SK-N-SH (cell line): ENCODE results near the gene NTM. TPM values are rescaled to one million over a fixed set of nuclear protein-coding genes. Genes with fewer than 3 reads are reported as not detected.

Experiments used
- CTCF ChIA-PET: fragments of 300-600, 350-600 bp; formaldehyde crosslinking; extraction: SDS; loops from one replicate; lab custom pipeline; 2021; lab: Yijun Ruan, JAX
- POLR2A ChIA-PET: fragments of 350-600 bp; sonication (Branson Sonifier 250); formaldehyde crosslinking; extraction: SDS; loops from one replicate; lab custom pipeline; 2020; ENCODE audit warnings: antibody characterized with exemption, inconsistent platforms; lab: Yijun Ruan, JAX
- DNase-seq: peaks from one replicate; pipeline ENCODE4 v3.0.0; 2012
- H2AFZ ChIP-seq: fragments of 200-600 bp; sonication (generic); 2 replicates; pipeline ENCODE4 v1.8.1; 2016; ENCODE audit warnings: antibody characterized with exemption, mild to moderate bottlenecking, low read depth
- H3F3A ChIP-seq: fragments of 200-600 bp; sonication (generic); replicated peaks from 2 replicates; pipeline ENCODE3; 2016; ENCODE audit warnings: antibody characterized with exemption, mild to moderate bottlenecking; ENCODE audit not compliant: insufficient read depth
- H3K27ac ChIP-seq, 2 experiments: fragments of 200-500 bp in 1 of 2; fragments of 200-600 bp in 1 of 2; sonication (Bioruptor generic) in 1 of 2; sonication (generic), shearing (Covaris generic) in 1 of 2; 2 replicates each; pipeline versions ENCODE4 v1.5.1 to v1.6.1; 2014 to 2016; ENCODE audit warnings: low read depth in 2 of 2, inconsistent platforms in 1 of 2, low read length in 1 of 2, mild to moderate bottlenecking in 1 of 2, mixed read lengths in 1 of 2
- H3K27me3 ChIP-seq: fragments of 200-600 bp; sonication (generic), shearing (Covaris generic); 2 replicates; pipeline ENCODE4 v1.6.1; 2016; ENCODE audit warnings: mixed run types; ENCODE audit not compliant: insufficient read depth
- H3K36me3 ChIP-seq, 2 experiments: fragments of 200-500 bp in 1 of 2; fragments of 200-600 bp in 1 of 2; sonication (Bioruptor generic) in 1 of 2; sonication (generic) in 1 of 2; replicated peaks in 1 of 2; 2 replicates each; pipeline versions ENCODE3 to v1.5.1; 2014 to 2016; ENCODE audit warnings: low read length in 1 of 2, mild to moderate bottlenecking in 1 of 2; ENCODE audit not compliant: insufficient read depth in 2 of 2, control insufficient read depth in 1 of 2
- H3K4me1 ChIP-seq, 2 experiments: fragments of 200-500 bp in 1 of 2; fragments of 200-600 bp in 1 of 2; sonication (Bioruptor generic) in 1 of 2; sonication (generic), shearing (Covaris generic) in 1 of 2; 2 replicates each; pipeline versions ENCODE4 v1.5.1 to v1.6.1; 2014 to 2016; ENCODE audit warnings: low read depth in 1 of 2, low read length in 1 of 2, mixed run types in 1 of 2; ENCODE audit not compliant: insufficient read depth in 2 of 2, control insufficient read depth in 1 of 2
- H3K4me2 ChIP-seq: fragments of 200-600 bp; sonication (generic), shearing (Covaris generic); 2 replicates; pipeline ENCODE4 v1.6.1; 2017; ENCODE audit warnings: mixed run types
- H3K4me3 ChIP-seq, 2 experiments: fragments of 200-500 bp in 1 of 2; fragments of 200-600 bp in 1 of 2; sonication (Bioruptor generic) in 1 of 2; sonication (generic), shearing (Covaris generic) in 1 of 2; 2 replicates each; pipeline versions ENCODE4 v1.5.1 to v1.8.1; 2014 to 2016; ENCODE audit warnings: low read depth in 2 of 2, inconsistent platforms in 1 of 2, low read length in 1 of 2, mild to moderate bottlenecking in 1 of 2, mixed read lengths in 1 of 2, moderate library complexity in 1 of 2
- H3K79me2 ChIP-seq: fragments of 200-600 bp; sonication (generic); 2 replicates; pipeline ENCODE4 v1.8.1; 2017; ENCODE audit warnings: mild to moderate bottlenecking; ENCODE audit not compliant: insufficient read depth
- H3K9ac ChIP-seq: fragments of 200-600 bp; sonication (generic); 2 replicates; pipeline ENCODE4 v1.6.1; 2017; ENCODE audit warnings: mixed run types
- H3K9me2 ChIP-seq: fragments of 200-600 bp; sonication (generic); 2 replicates; pipeline ENCODE4 v1.6.1; 2017; ENCODE audit warnings: mixed run types
- H3K9me3 ChIP-seq: fragments of 200-600 bp; sonication (generic); 2 replicates; pipeline ENCODE4 v1.6.1; 2017; ENCODE audit warnings: mixed run types, mild to moderate bottlenecking, moderate library complexity
- H4K20me1 ChIP-seq: fragments of 200-600 bp; sonication (generic); 2 replicates; pipeline ENCODE4 v1.6.1; 2017; ENCODE audit warnings: mild to moderate bottlenecking, mixed run types; ENCODE audit not compliant: insufficient read depth
- CHD2 ChIP-seq: fragments of 150-350 bp; IDR thresholded peaks from 2 replicates; pipeline ENCODE4 v1.6.1; 2018; ENCODE audit warnings: low read length; ENCODE audit not compliant: partially characterized antibody
- ELF1 ChIP-seq: IDR thresholded peaks from 2 replicates; pipeline ENCODE4 v1.4.0; 2012
- EP300 ChIP-seq, 2 experiments: IDR thresholded peaks; 2 replicates each; pipeline versions ENCODE4 v1.4.0 to v1.6.1; 2012; ENCODE audit warnings: borderline replicate concordance in 1 of 2, low read depth in 1 of 2, low read length in 1 of 2
- EZH2phosphoT487 ChIP-seq: fragments of 200-600 bp; sonication (generic); IDR thresholded peaks from 2 replicates; pipeline ENCODE4 v1.6.1; 2017; ENCODE audit warnings: low read depth, mixed run types, mild to moderate bottlenecking, antibody characterized with exemption, moderate library complexity, borderline replicate concordance
- FOSL2 ChIP-seq: IDR thresholded peaks from 2 replicates; pipeline ENCODE4 v1.4.0; 2012; ENCODE audit warnings: low read depth, mild to moderate bottlenecking, moderate library complexity, borderline replicate concordance
- FOXJ3 ChIP-seq: sonication (generic); formaldehyde crosslinking; IDR thresholded peaks from 2 replicates; pipeline ENCODE4 v1.5.1; 2020; ENCODE audit warnings: mild to moderate bottlenecking, missing genetic modification reagents
- FOXM1 ChIP-seq: IDR thresholded peaks from 2 replicates; pipeline ENCODE4 v1.4.0; 2012; ENCODE audit warnings: low read depth, mild to moderate bottlenecking
- IRF3 ChIP-seq: fragments of 150-350 bp; IDR thresholded peaks from 2 replicates; pipeline ENCODE4 v1.6.1; 2016; ENCODE audit warnings: mild to moderate bottlenecking, low read depth, low read length
- JUND ChIP-seq: IDR thresholded peaks from 2 replicates; pipeline ENCODE4 v1.4.0; 2012
- MEF2A ChIP-seq: IDR thresholded peaks from 2 replicates; pipeline ENCODE4 v1.4.0; 2012; ENCODE audit warnings: low read depth, borderline replicate concordance
- MXI1 ChIP-seq: IDR thresholded peaks from 2 replicates; pipeline ENCODE4 v1.6.1; 2012; ENCODE audit warnings: mild to moderate bottlenecking, low read depth, low read length, improper control_type of control experiment
- NFIC ChIP-seq: IDR thresholded peaks from 2 replicates; pipeline ENCODE4 v1.4.0; 2012; ENCODE audit warnings: borderline replicate concordance
- NRF1 ChIP-seq: IDR thresholded peaks from 2 replicates; pipeline ENCODE4 v1.6.1; 2012; ENCODE audit warnings: low read depth, mild to moderate bottlenecking, low read length
- PBX3 ChIP-seq: IDR thresholded peaks from 2 replicates; pipeline ENCODE4; 2012
- POLR2AphosphoS5 ChIP-seq: IDR thresholded peaks from 2 replicates; pipeline ENCODE4 v1.6.1; 2012; ENCODE audit warnings: low read depth, low read length
- RAD21 ChIP-seq: IDR thresholded peaks from 2 replicates; pipeline ENCODE4 v1.6.1; 2012; ENCODE audit warnings: mild to moderate bottlenecking, low read length
- RCOR1 ChIP-seq: fragments of 150-350 bp; IDR thresholded peaks from 2 replicates; pipeline ENCODE4 v1.6.1; 2017; ENCODE audit warnings: antibody characterized with exemption, low read length
- RXRA ChIP-seq: IDR thresholded peaks from 2 replicates; pipeline ENCODE4 v1.4.0; 2012; ENCODE audit warnings: low read depth, mild to moderate bottlenecking, borderline replicate concordance
- SIN3A ChIP-seq: IDR thresholded peaks from 2 replicates; pipeline ENCODE4 v1.6.1; 2012; ENCODE audit warnings: low read depth, mild to moderate bottlenecking, low read length, moderate library complexity, borderline replicate concordance
- SMC3 ChIP-seq: IDR thresholded peaks from 2 replicates; pipeline ENCODE4 v1.6.1; 2012; ENCODE audit warnings: low read depth, low read length, improper control_type of control experiment
- TAF1 ChIP-seq: IDR thresholded peaks from 2 replicates; pipeline ENCODE4 v1.6.1; 2012; ENCODE audit warnings: low read depth, mild to moderate bottlenecking, low read length, moderate library complexity, borderline replicate concordance
- USF2 ChIP-seq: fragments of 150-350 bp; IDR thresholded peaks from 2 replicates; pipeline ENCODE4 v1.6.1; 2017; ENCODE audit warnings: antibody characterized with exemption, low read length, low read depth, borderline replicate concordance
- YY1 ChIP-seq: IDR thresholded peaks from 2 replicates; pipeline ENCODE4 v1.4.0; 2012; ENCODE audit warnings: low read depth, mild to moderate bottlenecking
- ZBTB33 ChIP-seq: IDR thresholded peaks from 2 replicates; pipeline ENCODE4 v1.4.0; 2012; ENCODE audit warnings: low read depth, borderline replicate concordance
- WGBS: methylation state at CpG from one replicate; pipeline ENCODE4 v1.1.6; 2017; ENCODE audit warnings: low lambda C conversion rate; 5-methylcytosine and 5-hydroxymethylcytosine counted together
- polyA plus RNA-seq, 3 experiments: library from polyadenylated mRNA; depleted of rRNA; stranded (reverse); fragments of >200 nt; gene quantifications; 2 replicates each; pipeline ENCODE4 v1.2.3, GENCODE V29; 2012

The NTM gene
- polyA plus RNA-seq, 1 of the 3 experiments (the other 2 are of a cell fraction), result 20.0 TPM

GRCh38 chr11:131858505-131858904, 488.1 kb downstream of the NTM start:
- Histone ChIP-seq H3K27me3 (no peaks in the 10 kb centered on the region), H3K4me2 (no peak overlapping the region), H3K9ac (no peak overlapping the region), H3K79me2 (no peaks in the 10 kb centered on the region), H3K27ac (no peak overlapping the region), H3F3A (peaks cover 5% of the 10 kb centered on the region), H3K4me1 (peaks cover 2 to 10% of the 10 kb centered on the region in 2 experiments; a peak in 3 of 4 replicates), H3K4me3 (no peak overlapping the region), H2AFZ (no peak overlapping the region), H3K9me3 (no peaks in the 10 kb centered on the region), H3K9me2 (no peaks in the 10 kb centered on the region), H3K36me3 (no peaks in the 10 kb centered on the region)
- POLR2A ChIA-PET, result no interaction called here
- DNase-seq, result no peak
- no peak for TF ChIP-seq NRF1
- no peak for TF ChIP-seq CHD2
- no peak for TF ChIP-seq JUND
- no peak for TF ChIP-seq EZH2phosphoT487
- no peak for TF ChIP-seq RCOR1
- TF ChIP-seq TAF1, result no peak
- TF ChIP-seq MEF2A, result no peak
- TF ChIP-seq, all 33 proteins: peak for 0
- no peaks in the 10 kb centered on the region for H4K20me1 ChIP-seq
- 85% methylated on average over 10 of the region's 11 CpGs for WGBS
- CTCF ChIA-PET, result interaction anchor here (1.0 to 1.9 kb wide), 3 partner anchors 10 to 110 kb away, joined by 3 to 5 read pairs (median 5); no protein-coding TSS in a partner anchor

- H3K79me2 ChIP-seq, result no peaks in the 10 kb centered on the region
- H3K4me3 ChIP-seq, result no peak overlapping the region
- H3K27me3 ChIP-seq, result no peaks in the 10 kb centered on the region
- peak overlapping the region; percentile 66 for H2AFZ ChIP-seq
- peaks cover 10% of the 10 kb centered on the region in 2 experiments; a peak in 3 of 4 replicates for H3K4me1 ChIP-seq
- 50% methylated on average over 8 of the region's 8 CpGs for WGBS
- ChIA-PET POLR2A (no interaction called here), CTCF (interaction anchor here (0.7 kb wide), 1 partner anchor 8 kb away, joined by 3 read pairs; no protein-coding TSS in a partner anchor)
- 0 out of 4 replicates have a peak overlapping the region, but pooled peaks of 1 of the 2 experiments have one; percentile 34 for H3K27ac ChIP-seq
- DNase-seq, result no peak
- H4K20me1 ChIP-seq, result no peaks in the 10 kb centered on the region
- H3K4me2 ChIP-seq, result no peak overlapping the region
- no peaks in the 10 kb centered on the region for H3K9me2 ChIP-seq
- no peak overlapping the region; the same call in 1 of the 2 replicates for H3K9ac ChIP-seq
- H3K9me3 ChIP-seq, result no peaks in the 10 kb centered on the region
- H3F3A ChIP-seq, result peaks cover 5% of the 10 kb centered on the region
- no peaks in the 10 kb centered on the region for H3K36me3 ChIP-seq
- TF ChIP-seq SMC3 (no peak), NFIC (no peak; the same call in 1 of the 2 replicates), RAD21 (no peak), RXRA (no peak), USF2 (no peak), POLR2AphosphoS5 (no peak), FOXJ3 (CRISPR knock-in tag) (no peak), ZBTB33 (no peak), SIN3A (no peak), FOSL2 (peak; percentile 77), NRF1 (no peak), MXI1 (no peak), YY1 (no peak), EP300 (IDR thresholded peaks at IDR 0.05; ENCODE audit: borderline replicate concordance in 1 of 2, low read depth in 1 of 2, low read length in 1 of 2) (peak in 1 of 2 experiments; percentile 32; a peak in 1 of 4 replicates), IRF3 (no peak), PBX3 (peak; percentile 75), FOXM1 (no peak), ELF1 (no peak), CHD2 (no peak)
Observed at GRCh38 chr11:131859538-131860210, 489.3 kb downstream of the NTM start.
